DMS153 treated with DMSO at 0.1 percent for 48 hours (cell line): Measurements from ENCODE around the gene ATPAF1.
A peak's percentile ranks its signal among the peaks of the same experiment; 100 is the strongest.
"Not testable (repeated sequence)": the region's sequence is repeated elsewhere in the genome, so short reads cannot be mapped to it uniquely, and the experiment has no call there.

Source experiments
- DNase-seq: peaks from one replicate; lab custom pipeline; 2025; ENCODE audit not compliant: unreplicated experiment; lab: John Stamatoyannopoulos, UW

ATPAF1 gene, protein sequence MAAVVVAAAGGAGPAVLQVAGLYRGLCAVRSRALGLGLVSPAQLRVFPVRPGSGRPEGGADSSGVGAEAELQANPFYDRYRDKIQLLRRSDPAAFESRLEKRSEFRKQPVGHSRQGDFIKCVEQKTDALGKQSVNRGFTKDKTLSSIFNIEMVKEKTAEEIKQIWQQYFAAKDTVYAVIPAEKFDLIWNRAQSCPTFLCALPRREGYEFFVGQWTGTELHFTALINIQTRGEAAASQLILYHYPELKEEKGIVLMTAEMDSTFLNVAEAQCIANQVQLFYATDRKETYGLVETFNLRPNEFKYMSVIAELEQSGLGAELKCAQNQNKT

DNA sequence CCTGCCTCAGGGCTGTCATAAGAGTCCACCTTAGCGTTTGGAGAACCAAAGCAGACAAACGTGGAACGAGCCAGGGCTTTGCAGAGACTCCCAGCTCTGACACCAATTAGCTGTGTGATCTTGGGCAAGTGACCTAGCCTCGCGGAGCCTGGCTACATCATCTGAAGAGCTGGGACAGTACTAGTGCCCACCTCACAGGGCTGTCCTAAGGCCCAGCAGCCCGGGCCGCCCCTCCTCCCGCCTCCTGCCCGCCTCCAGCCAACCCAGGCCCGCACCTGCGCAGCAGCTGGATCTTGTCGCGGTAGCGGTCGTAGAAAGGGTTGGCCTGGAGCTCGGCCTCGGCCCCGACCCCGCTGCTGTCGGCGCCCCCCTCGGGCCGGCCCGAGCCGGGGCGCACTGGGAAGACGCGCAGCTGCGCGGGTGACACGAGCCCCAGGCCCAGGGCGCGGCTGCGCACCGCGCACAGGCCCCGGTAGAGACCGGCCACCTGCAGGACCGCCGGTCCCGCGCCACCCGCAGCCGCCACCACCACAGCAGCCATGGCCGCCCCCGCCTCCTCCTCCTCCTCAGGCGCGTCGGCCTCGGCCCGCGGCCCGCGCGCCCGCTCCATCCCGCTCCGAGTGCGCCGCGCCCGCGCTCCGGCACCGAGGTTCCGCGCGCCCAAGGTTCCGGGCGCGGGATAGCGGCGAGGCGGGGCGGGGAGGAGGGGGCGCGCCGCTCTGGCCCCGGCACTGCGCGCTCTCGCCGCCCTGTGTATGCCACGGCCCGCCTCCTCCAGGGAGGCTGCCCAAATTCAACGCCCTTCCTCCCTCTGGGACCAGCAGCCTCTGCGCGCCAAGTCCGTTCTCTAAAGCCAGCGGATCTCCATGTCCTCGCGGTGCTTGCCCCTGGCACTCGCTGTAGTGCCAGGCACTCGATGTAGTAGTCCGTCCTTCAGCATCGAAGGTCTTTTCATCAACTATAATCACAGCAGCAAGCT lies at the start of gene ATPAF1:
Gene ATPAF1 (minus strand): TSS at position 583 of the 979 bp plus-strand sequence. CDS start 42 bp downstream, at position 541.
- peak; percentile 74 for DNase-seq

DNA sequence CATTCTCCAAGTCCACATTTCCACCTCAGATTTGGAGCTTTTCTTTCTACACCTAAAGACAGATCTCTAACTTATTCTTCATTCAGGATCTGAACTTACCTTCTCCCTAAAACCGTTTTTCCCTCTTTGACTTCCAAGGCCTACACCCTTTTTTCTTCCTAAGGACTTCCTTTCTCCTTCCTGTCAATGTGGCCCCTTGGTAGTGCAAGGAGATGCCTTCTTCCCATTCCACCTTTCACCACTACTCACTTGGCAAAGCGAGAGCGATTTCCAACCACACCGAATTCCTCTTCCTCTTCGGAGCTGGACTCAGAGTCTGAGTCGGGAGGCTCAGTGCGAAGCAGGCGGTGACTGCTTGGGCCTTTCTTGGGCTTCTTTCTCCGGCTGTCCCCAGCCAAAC lies 49.5 kb upstream of the ATPAF1 start:
- no peak for DNase-seq

DNA sequence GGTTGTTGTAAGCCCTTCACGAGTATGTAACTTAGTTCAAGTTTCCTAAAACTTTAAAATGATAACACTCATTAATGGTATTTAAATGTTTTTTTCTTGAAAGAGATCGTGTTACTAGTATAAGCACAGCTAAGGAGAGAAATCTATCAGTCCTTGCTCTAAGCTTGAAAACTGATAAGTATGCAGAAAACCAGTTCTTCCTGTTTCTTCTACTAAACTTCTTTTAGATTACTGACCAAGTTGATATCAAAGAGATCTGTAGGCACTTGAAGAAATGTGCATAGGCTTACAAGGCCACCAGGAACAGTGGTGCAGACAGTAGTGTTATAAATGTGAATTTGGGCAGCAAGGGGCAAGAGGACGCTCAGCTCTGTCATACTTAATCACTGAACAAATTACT lies 46.8 kb upstream of the ATPAF1 start:
- no peak for DNase-seq

DNA sequence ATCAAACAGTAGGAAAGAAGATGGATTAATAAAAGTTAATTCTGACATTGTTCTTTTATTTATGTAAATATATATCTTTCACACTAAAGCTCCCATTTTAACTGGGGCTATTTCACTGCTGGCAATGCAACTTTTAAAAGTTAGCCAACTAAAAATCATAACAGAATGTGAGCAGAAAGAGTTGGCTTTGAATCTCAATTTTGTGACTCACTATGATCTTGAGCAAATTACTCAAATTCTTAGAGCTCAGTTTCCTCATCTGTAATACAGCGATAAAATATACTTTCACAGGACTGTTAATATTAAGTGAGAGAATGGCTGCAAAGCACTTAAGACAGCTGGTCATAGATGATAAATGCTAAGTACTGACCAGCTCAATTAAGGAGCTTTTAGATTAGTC lies 40.0 kb upstream of the ATPAF1 start:
- DNase-seq, result no peak

DNA sequence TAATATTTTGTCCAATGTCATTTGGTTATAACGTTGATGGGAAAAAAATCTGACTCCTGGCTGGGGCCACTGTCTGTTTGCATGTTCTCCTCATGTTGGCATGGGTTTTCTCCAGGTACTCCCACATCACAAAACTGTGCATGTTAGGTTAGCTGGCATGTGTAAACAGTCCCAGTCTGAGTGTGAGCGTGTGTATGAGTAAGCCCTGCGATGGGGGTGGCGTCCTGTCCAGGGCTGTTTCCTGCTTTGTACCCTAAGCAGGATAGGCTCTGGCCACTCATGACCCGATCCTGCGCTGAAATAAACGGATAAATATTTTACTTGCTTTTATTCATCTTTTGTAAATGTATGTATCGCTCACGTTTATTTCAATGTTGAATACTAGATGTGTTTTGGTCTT lies 37.2 kb upstream of the ATPAF1 start:
- no peak for DNase-seq

DNA sequence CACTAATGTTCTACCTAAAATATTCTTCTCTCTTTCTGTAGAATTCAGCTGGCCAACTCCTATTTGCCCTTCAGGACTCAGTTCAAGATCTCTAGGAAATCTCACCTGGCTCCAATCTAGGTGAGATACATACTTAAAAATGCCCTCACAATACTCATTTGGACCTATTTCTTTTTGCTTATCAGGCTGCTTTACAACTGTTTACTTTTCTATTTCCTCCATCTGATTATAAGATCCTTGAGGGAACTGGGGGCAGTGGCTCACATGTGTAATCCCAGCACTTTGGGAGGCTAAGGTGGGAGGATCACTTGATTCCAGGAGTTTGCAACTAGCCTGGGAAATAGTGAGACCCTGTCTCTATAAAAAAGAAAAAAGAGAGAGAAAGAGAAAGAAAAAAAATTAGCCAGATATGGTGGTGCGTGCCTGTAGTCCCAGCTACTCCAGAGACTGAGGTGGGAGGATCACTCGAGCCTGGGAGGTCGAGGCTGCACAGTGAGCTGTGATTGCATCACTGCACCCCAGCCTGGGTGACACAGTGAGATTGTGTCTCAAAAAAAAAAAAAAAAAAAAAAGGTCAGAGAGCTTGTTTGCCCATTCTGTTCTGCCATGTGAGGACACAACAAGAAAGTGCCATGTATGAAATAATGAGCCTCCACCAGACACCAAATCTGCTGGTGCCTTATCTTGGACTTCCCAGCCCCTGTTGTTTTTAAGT lies 35.9 kb upstream of the ATPAF1 start:
- DNase-seq, result no peak

DNA sequence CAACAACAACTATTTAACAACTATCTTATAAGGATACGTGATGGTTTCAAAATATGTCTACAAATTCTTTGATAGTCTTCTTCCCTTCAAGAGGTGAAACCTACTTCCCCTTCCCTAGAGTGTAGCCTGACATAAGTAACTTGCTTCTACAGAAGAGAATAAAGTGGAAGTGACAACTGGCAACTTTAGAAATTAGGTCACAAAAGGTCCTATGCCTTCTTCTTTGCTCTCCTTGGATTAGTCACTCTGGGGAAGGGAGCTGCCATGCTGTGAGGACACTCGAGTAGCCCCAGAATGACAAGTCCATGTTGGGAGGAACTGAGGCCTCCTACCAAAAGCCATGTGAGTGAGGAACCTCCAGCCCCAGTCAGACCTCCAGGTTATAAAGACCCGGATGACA lies 31.5 kb upstream of the ATPAF1 start:
- no peak for DNase-seq

DNA sequence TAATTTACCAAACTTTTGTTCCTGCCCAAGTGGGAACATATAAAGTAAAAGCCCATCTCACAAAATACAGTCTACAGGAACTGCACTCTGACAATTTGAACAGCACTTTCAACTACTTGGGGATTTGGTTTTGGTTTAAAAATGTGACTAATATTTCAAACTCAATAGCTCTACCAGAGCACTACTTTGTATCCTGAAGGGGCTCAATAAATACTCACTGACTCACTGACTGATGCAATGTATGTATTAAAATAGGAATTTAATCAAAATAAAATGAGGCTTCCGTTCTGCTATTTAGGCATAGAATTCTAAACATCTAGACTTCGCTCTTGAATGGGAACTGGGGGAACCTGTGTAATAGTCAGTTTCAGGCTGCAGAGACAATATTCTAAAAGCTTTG lies 28.9 kb upstream of the ATPAF1 start:
- no peak for DNase-seq

DNA sequence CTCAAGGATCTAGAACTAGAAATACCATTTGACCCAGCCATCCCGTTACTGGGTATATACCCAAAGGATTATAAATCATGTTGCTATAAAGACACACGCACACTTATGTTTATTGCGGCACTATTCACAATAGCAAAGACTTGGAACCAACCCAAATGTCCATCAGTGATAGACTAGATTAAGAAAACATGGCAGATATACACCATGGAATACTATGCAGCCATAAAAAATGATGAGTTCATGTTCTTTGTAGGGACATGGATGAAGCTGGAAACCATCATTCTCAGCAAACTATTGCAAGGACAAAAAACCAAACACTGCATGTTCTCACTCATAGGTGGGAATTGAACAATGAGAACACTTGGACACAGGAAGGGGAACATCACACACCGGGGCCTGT lies 26.5 kb upstream of the ATPAF1 start:
- not testable (repeated sequence) for DNase-seq

DNA sequence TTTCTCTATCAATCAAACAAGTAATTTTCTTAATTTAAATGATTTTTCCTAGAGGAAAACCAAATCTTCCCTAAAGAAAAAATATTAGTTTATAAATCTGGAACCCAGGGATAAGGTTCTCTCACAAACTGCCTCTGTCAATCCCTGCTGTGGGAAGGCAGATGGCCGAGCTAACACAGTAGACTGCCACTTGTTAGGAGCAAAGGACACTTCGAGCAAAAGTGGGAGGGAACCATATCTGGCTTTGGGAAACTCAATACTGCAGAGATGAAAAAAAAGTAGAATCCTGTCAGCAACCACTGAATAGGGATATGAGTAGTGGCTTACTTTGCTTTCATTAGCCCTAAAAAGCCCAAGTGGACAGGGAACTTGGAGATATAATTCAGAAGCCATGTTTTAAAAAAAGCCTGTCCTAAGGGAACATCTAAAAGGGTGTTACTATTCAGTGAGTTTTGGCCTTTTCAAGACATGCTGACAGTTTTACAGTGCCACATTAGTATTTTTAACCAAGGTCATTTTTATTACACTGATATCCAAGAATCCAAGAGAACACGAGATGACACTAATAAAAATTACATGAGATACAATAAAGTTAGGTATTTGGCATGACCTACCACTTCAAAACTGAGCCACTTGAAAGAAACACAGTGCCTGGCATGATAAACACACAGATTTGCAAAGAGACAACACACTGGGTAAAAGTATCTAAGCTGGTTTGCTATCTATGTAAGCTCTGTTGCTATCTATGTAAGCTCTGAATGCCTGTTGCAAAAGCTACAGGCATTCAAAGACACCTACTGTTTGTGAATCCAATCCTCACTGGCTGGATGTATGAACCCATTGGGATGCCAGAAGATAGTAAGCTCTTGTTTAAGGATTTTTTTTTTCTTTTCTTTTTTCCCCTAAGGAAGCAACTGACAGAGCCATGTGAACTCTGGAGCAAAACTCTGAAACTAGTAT lies 24.9 kb upstream of the ATPAF1 start:
- DNase-seq, result no peak

DNA sequence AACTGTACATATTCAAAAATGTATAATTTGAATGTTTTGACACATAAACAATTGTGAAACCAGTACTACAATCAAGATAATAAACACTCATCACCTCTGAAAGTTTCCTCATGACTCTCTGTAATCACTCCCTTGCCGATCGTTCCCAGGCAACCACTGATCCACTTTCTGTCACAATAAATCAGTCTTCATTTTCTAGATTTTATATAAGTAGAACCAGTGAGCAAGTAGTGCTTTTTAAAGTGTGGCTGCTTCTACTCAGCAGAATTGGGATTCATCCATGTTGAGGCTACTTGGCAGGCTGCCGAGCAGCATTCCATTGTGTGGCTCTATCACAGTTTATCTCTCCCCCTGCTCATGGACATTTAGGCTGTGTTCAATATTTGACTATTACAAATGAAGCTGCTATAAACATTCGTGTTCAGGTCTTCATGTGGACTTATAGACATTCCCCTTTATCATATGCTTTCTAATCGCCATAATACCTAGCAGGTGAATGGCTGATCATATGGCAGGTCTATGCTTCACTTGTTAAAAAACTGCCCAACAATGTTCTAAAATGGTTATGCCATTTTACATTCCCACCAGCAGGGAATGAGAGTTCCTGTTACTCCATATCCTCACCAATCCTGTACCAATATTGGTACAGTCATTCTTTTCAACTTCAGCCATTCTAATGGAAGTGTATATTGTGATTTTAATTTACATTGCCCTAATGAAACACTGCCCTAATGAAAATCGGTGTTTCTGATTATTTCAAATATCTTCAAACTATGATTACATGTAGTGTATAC lies 24.0 kb upstream of the ATPAF1 start:
- DNase-seq, result no peak

DNA sequence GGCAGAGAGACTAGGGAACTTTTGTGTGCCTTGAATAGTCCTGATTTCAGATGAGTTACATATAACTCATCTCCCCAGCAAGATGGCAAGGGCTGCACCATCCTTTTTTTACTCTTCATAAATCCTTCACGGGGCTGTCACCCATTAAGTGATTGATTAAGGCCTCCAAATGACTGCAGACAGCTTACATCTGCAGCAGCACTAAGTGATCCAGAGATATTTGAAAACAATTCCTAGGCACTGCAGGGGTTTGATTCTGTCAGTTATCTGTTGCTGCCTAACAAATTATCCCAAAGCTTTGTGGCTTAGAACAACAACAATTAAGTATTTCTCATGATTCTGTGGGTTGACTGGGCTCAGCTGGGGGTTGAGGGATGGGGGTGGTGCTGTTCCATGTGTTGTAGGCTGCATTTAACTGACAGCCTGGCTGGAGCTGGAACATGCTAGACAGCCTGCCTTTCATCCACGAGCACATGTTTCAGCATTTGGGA lies 22.8 kb upstream of the ATPAF1 start:
- DNase-seq, result no peak

DNA sequence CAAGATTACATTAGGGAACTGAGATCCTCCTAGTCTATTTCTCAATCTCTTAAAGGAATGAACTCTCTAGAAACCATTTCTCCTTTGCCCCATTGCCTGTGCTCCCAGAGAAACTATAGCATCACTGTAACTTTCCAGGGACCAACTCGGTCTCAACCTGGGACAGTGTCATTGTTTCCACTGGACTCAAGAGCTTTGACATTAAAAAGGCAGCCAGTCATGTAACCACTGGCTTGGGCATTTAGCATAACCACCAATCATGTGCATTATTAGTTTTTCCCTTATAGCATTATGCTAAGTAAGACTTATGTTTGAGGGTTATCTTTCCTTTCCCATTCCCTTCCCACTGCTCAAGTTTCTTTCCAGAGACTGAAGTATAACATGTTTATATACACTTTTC lies 21.7 kb upstream of the ATPAF1 start:
- no peak for DNase-seq

DNA sequence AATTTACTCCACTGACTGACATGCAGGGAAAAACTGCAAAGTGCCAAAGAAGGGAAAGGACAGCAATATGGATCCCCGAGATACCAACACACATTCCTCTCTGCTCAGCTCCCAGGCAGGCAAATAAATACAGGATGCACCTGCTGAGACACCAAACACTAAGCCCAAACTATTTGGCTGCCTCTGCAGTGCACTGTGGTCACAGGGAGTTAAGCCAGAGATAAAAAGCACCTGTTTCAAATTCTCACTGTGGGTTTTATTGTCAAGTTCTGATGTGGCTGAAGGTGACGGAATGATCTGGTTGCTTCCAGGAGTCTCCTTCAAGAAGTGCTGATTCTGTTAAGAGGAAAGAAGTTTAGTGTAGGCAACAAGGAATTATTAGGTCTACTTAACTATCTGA lies 21.2 kb upstream of the ATPAF1 start:
- DNase-seq, result no peak

DNA sequence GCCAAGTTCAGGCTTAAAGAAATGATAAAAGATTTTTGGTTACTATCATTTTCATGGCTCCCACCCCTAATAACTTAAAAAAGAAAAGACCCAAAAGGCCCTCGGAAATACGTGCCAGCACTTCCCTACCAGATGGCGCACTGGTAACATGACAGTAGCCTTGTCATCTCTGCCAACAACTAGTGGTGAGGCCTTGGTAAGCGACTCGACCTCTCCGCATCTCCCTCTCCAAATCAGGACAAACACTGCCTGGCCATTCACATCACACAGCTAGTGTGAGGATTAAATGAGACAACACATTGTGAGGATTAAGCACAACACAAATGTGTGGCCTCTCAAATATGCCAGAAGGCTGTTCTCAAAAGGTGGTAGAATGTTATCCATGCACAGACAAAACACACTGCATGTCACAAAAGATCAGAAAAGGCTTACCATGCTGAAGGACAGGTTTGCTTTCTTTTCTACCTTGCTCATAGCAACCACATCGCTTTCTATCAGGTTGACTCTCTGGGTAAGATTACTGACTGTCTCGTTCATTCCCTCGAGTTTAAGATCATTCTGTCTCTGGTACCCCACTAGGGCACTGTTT lies 19.9 kb upstream of the ATPAF1 start:
- DNase-seq, result no peak

DNA sequence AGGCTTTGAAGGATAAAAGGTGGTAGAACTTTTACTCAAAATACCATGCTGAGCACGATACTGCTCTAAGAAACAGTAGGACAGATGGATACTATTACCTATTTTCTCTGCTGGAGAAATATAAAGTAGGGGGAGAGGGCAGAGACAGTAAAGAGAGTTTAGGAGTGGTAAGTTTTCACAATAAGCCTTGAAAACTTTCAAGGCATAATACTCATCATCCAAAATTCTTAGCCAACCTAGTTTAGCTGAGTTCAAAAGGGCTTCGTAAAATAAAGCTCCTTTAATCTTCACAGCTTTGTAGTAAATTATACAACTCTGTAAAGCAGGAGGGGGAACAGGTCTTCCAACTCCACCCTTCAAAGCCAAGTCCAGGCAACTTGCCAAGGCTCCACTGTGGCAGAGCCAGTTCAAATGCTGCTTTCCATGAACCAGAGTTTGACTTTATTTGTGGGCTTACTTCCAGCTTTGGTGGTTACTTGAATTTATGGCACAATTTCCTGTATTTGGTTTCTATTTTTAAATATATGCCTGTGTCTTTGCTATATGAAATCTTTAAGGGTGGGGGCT lies 19.0 kb upstream of the ATPAF1 start:
- DNase-seq, result peak; percentile 58

DNA sequence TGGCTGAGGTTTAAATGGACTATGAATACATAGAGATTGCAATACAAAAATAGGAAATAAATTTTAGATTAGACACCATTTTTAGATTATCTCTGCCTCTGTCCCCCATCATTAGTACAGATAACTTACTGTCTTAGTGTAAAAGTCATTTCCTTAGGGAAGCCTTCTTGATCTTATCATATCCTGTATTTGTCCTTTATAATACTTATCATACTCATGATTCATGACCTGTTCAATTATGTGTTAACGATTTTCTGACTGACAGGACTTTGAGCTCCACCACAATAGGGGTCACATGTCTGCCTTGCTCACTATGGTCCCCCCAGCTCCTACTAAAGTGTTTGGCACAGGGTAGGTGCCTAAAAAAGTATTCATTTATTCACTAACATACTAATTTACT lies 18.1 kb upstream of the ATPAF1 start:
- DNase-seq, result no peak

DNA sequence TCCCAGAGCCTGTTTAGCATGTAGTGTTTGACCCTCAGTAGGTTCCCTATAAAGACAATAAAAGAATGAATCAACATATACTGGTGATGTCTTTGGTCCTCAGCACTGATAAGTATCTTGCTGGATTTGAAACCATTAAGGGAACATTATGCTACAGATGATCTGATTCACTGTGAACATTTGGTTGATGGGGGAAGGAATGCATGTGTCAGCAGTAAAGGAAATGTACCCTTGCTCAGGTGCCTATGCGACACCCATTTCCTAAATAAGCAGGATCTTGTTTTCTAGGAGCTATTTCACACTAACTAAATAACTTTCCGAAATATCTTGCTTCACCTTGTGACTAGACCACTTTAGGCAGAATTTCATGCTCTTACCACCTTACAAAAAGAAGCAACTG lies 16.5 kb upstream of the ATPAF1 start:
- DNase-seq, result no peak

DNA sequence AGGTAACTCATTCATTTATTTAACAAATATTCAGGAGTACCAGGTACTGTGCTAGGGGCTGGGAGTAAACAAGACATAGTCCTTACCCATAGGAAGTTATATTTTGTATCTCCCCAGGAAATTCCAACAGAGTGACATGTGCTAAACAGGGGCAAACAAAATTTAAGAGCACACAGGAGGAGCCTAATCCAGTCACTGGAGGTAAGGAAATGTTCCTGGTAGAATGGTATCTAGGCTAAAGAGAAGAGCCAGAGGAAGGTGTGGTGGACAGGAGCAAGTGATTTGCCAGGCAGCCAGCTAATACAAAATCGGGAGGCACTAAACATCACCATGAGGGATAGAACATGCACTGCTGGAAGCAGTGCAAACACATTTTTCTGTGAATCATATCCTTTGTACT lies 13.9 kb upstream of the ATPAF1 start:
- no peak for DNase-seq
